H1 (cell line): ENCODE results near the gene MXD4. TPM values are rescaled to one million over a fixed set of nuclear protein-coding genes. Genes with fewer than 3 reads are reported as not detected.

Source experiments
- CTCF ChIA-PET: fragments of 300-600 bp; sonication (Branson Sonifier 250); formaldehyde crosslinking; loops from one replicate; lab custom pipeline; 2021; ENCODE audit not compliant: partially characterized antibody; lab: Charles Lee
- POLR2A ChIA-PET: fragments of 300-600 bp; sonication (Branson Sonifier 250); formaldehyde crosslinking; loops from one replicate; lab custom pipeline; 2021; ENCODE audit warnings: inconsistent platforms; ENCODE audit not compliant: partially characterized antibody; lab: Charles Lee
- DNase-seq, 2 experiments: peaks; one replicate each; pipeline versions ENCODE4 v3.0.0 to v3.0.0-alpha.2; 2010 to 2022; ENCODE audit warnings: low spot score in 2 of 2, low read depth in 1 of 2, mixed read lengths in 1 of 2
- FAIRE-seq: peaks from 2 replicates; lab custom pipeline; 2011; peaks lifted over from hg19 to GRCh38; lab: Jason Lieb, UNC
- H2AFZ ChIP-seq: 2 replicates; pipeline ENCODE4 v1.8.1; 2012; ENCODE audit warnings: low read length, inconsistent platforms
- H2AK5ac ChIP-seq: 2 replicates; pipeline ENCODE4 v1.6.1; 2013; ENCODE audit warnings: low read depth, low read length
- H2BK120ac ChIP-seq: replicated peaks from 2 replicates; pipeline ENCODE3; 2013; ENCODE audit warnings: low read depth, low read length, inconsistent platforms
- H2BK12ac ChIP-seq: 2 replicates; pipeline ENCODE4 v1.6.1; 2013; ENCODE audit warnings: low read depth, low read length
- H2BK15ac ChIP-seq: 2 replicates; pipeline ENCODE4 v1.6.1; 2013; ENCODE audit warnings: low read length
- H2BK20ac ChIP-seq: 2 replicates; pipeline ENCODE4 v1.6.1; 2013; ENCODE audit warnings: low read length
- H2BK5ac ChIP-seq: 2 replicates; pipeline ENCODE4 v1.6.1; 2013; ENCODE audit warnings: low read depth, low read length
- H3K14ac ChIP-seq: 2 replicates; pipeline ENCODE4 v1.6.1; 2013; ENCODE audit warnings: inconsistent platforms; ENCODE audit not compliant: insufficient read length
- H3K18ac ChIP-seq: 2 replicates; pipeline ENCODE4 v1.6.1; 2013; ENCODE audit warnings: low read length; ENCODE audit errors: extremely low read depth
- H3K23ac ChIP-seq: 2 replicates; pipeline ENCODE4 v1.6.1; 2013; ENCODE audit warnings: inconsistent platforms; ENCODE audit not compliant: insufficient read length
- H3K23me2 ChIP-seq: 2 replicates; pipeline ENCODE4 v1.6.1; 2013; ENCODE audit warnings: low read depth, low read length
- H3K27ac ChIP-seq: 2 replicates; pipeline ENCODE4 v1.6.1; 2011; ENCODE audit warnings: low read depth, low read length, inconsistent platforms
- H3K27me3 ChIP-seq, 4 experiments: replicated peaks in 1 of 4; 1 replicate in 1 of 4; 2 replicates in 3 of 4; pipeline versions ENCODE4 v1.6.1 to v1.8.1; 2011 to 2013; ENCODE audit warnings: low read length in 3 of 4, mild to moderate bottlenecking in 3 of 4, inconsistent platforms in 2 of 4, mixed read lengths in 2 of 4, moderate library complexity in 1 of 4; ENCODE audit not compliant: control insufficient read depth in 3 of 4, insufficient read depth in 3 of 4; ENCODE audit errors: extremely low read depth in 1 of 4
- H3K36me3 ChIP-seq, 4 experiments: 2 replicates each; pipeline versions ENCODE4 v1.6.1 to v1.8.1; 2011 to 2013; ENCODE audit warnings: mild to moderate bottlenecking in 4 of 4, low read length in 3 of 4, moderate library complexity in 2 of 4, control low read depth in 1 of 4, inconsistent platforms in 1 of 4; ENCODE audit not compliant: insufficient read depth in 4 of 4, control insufficient read depth in 2 of 4
- H3K4ac ChIP-seq: replicated peaks from 2 replicates; pipeline ENCODE3; 2013; ENCODE audit warnings: low read length, low read depth, mixed read lengths, inconsistent platforms; ENCODE audit not compliant: insufficient read length
- H3K4me1 ChIP-seq, 4 experiments: replicated peaks in 1 of 4; 1 replicate in 1 of 4; 2 replicates in 3 of 4; pipeline versions ENCODE4 v1.6.1 to v1.8.1; 2011 to 2013; ENCODE audit warnings: low read length in 3 of 4, inconsistent platforms in 2 of 4, mixed read lengths in 1 of 4; ENCODE audit not compliant: insufficient read depth in 4 of 4, control insufficient read depth in 3 of 4
- H3K4me2 ChIP-seq, 2 experiments: 2 replicates each; pipeline versions ENCODE4 v1.6.1 to v1.8.1; 2011 to 2013; ENCODE audit warnings: low read depth in 2 of 2, low read length in 2 of 2, control low read depth in 1 of 2, inconsistent platforms in 1 of 2, mild to moderate bottlenecking in 1 of 2; ENCODE audit not compliant: insufficient read depth in 1 of 2
- H3K4me3 ChIP-seq, 4 experiments: fragments of 200-600, 300-600 bp in 1 of 4; sonication (generic), shearing (Covaris generic), sonication (Bioruptor Twin) in 1 of 4; 2 replicates each; pipeline versions ENCODE4 v1.5.1 to v1.8.1; 2011 to 2016; ENCODE audit warnings: low read length in 4 of 4, low read depth in 3 of 4, control low read depth in 2 of 4, inconsistent platforms in 2 of 4, mild to moderate bottlenecking in 2 of 4, mixed read lengths in 1 of 4, moderate library complexity in 1 of 4; ENCODE audit not compliant: insufficient read depth in 2 of 4; ENCODE audit errors: extremely low read depth in 1 of 4
- H3K56ac ChIP-seq: replicated peaks from 2 replicates; pipeline ENCODE3; 2013; ENCODE audit warnings: low read depth, mild to moderate bottlenecking, mixed read lengths, low read length, inconsistent platforms; ENCODE audit not compliant: insufficient read length
- H3K79me1 ChIP-seq: 2 replicates; pipeline ENCODE4 v1.6.1; 2013; ENCODE audit warnings: low read depth, low read length, control low read depth
- H3K79me2 ChIP-seq, 2 experiments: 2 replicates each; pipeline versions ENCODE4 v1.6.1 to v1.8.1; 2012 to 2013; ENCODE audit warnings: low read length in 2 of 2, mild to moderate bottlenecking in 2 of 2, inconsistent platforms in 1 of 2; ENCODE audit not compliant: insufficient read depth in 2 of 2, control insufficient read depth in 1 of 2
- H3K9ac ChIP-seq, 4 experiments: replicated peaks in 1 of 4; 1 replicate in 1 of 4; 2 replicates in 3 of 4; pipeline versions ENCODE4 v1.6.1 to v1.8.1; 2011 to 2013; ENCODE audit warnings: low read depth in 3 of 4, low read length in 3 of 4, control low read depth in 2 of 4, mild to moderate bottlenecking in 2 of 4, moderate library complexity in 2 of 4, inconsistent platforms in 1 of 4; ENCODE audit errors: extremely low read depth in 1 of 4
- H3K9me3 ChIP-seq, 2 experiments: 2 replicates each; pipeline versions ENCODE4 v1.6.1 to v1.8.1; 2012 to 2013; ENCODE audit warnings: mild to moderate bottlenecking in 2 of 2, moderate library complexity in 2 of 2, control low read depth in 1 of 2, inconsistent platforms in 1 of 2, low read depth in 1 of 2, low read length in 1 of 2, mixed read lengths in 1 of 2; ENCODE audit not compliant: insufficient read depth in 2 of 2
- H4K20me1 ChIP-seq, 2 experiments: replicated peaks in 1 of 2; 2 replicates each; pipeline versions ENCODE3 to v1.8.1; 2011 to 2013; ENCODE audit warnings: inconsistent platforms in 2 of 2, low read length in 2 of 2, mild to moderate bottlenecking in 1 of 2; ENCODE audit not compliant: insufficient read depth in 2 of 2, control insufficient read depth in 1 of 2
- H4K5ac ChIP-seq: 2 replicates; pipeline ENCODE4 v1.6.1; 2013; ENCODE audit warnings: low read length, low read depth, mixed read lengths, inconsistent platforms; ENCODE audit not compliant: insufficient read length
- H4K8ac ChIP-seq: 2 replicates; pipeline ENCODE4 v1.8.0; 2013; ENCODE audit warnings: mild to moderate bottlenecking, moderate library complexity, low read length, inconsistent platforms; ENCODE audit not compliant: insufficient read depth; ENCODE audit errors: extremely low read depth
- H4K91ac ChIP-seq: replicated peaks from 2 replicates; pipeline ENCODE3; 2013; ENCODE audit warnings: low read length, mixed read lengths, inconsistent platforms; ENCODE audit not compliant: insufficient read length
- GTF2F1 ChIP-seq: IDR thresholded peaks from 2 replicates; pipeline ENCODE4 v1.6.1; 2012; ENCODE audit warnings: low read depth, low read length, improper control_type of control experiment, borderline replicate concordance
- KDM1A ChIP-seq: fragments of 200-600, 300-600 bp; sonication (generic); IDR thresholded peaks from 2 replicates; pipeline ENCODE4 v1.7.1; 2016; ENCODE audit warnings: mild to moderate bottlenecking, low read length, borderline replicate concordance
- KDM4A ChIP-seq: IDR thresholded peaks from one replicate; pipeline ENCODE4 v1.7.1; 2012; ENCODE audit warnings: low read depth, mild to moderate bottlenecking, moderate library complexity, low read length, inconsistent platforms; ENCODE audit not compliant: severe bottlenecking
- PHF8 ChIP-seq: fragments of 200-600 bp; sonication (generic); conservative IDR thresholded peaks from 2 replicates; pipeline ENCODE4 v1.7.1; 2012; ENCODE audit warnings: low read depth, mild to moderate bottlenecking, inconsistent platforms, low read length, moderate library complexity
- POLR2A ChIP-seq, 2 experiments: IDR thresholded peaks; 1 replicate in 1 of 2; 2 replicates in 1 of 2; pipeline ENCODE4 v1.6.1; 2011; ENCODE audit warnings: low read depth in 2 of 2, low read length in 2 of 2, mild to moderate bottlenecking in 2 of 2; ENCODE audit errors: control extremely low read depth in 1 of 2
- SP2 ChIP-seq: IDR thresholded peaks from 2 replicates; pipeline ENCODE4 v1.6.1; 2012; ENCODE audit warnings: mild to moderate bottlenecking, low read length, inconsistent platforms
- SP4 ChIP-seq: IDR thresholded peaks from 2 replicates; pipeline ENCODE4 v1.6.1; 2012; ENCODE audit warnings: low read length, inconsistent platforms
- TAF7 ChIP-seq: optimal IDR thresholded peaks from 2 replicates; pipeline ENCODE3; 2011; ENCODE audit warnings: low read depth, mild to moderate bottlenecking, inconsistent platforms, low read length, moderate library complexity, borderline replicate concordance
- WGBS, 2 experiments: shearing (Covaris generic) in 1 of 2; methylation state at CpG; one replicate each; pipeline versions ENCODE4 v1.1.6 to v1.1.7; 2013 to 2015; ENCODE audit warnings: low lambda C conversion rate in 2 of 2, mixed read lengths in 2 of 2, inconsistent platforms in 1 of 2, low coverage in 1 of 2, missing lambda C conversion rate in 1 of 2; ENCODE audit not compliant: insufficient replicate concordance in 2 of 2, insufficient coverage in 1 of 2, insufficient read length in 1 of 2; ENCODE audit errors: extremely low coverage in 1 of 2, missing lambda C conversion rate in 1 of 2; 5-methylcytosine and 5-hydroxymethylcytosine counted together
- polyA plus RNA-seq, 7 experiments: library from polyadenylated mRNA; depleted of rRNA in 3 of 7; stranded (reverse) in 5 of 7; unstranded in 2 of 7; fragments of >200 nt in 5 of 7; fragments of 200-250 nt in 2 of 7; gene quantifications; 1 replicate in 5 of 7; 2 replicates in 1 of 7; 4 replicates in 1 of 7; pipeline versions ENCODE4 v1.2.1 to v1.2.3, GENCODE V29; 2011 to 2013; ENCODE audit warnings: missing spikeins in 2 of 7, mixed read lengths in 2 of 7
- total RNA-seq: library from RNA; stranded (reverse); fragmentation: NEBNext Ultra II Directional; extraction: Animal tissue kit (Norgen Biotek cat#: 25700); gene quantifications from 2 replicates; pipeline ENCODE4 v1.2.1, GENCODE V29; 2021

The MXD4 gene
- total and polyA plus RNA-seq, 2 of the 8 experiments (the other 6 are each of a cell fraction or from before 2014, with no cell fraction given), result 18.0 to 20.8 TPM

GRCh38 chr4:2236944-2237666 is 24.8 kb downstream of the MXD4 start:
- Histone ChIP-seq H2AFZ (no peak overlapping the region), H3K4me2 (no peak overlapping the region), H3K56ac (no peak overlapping the region), H3K18ac (no peak overlapping the region), H3K23ac (no peak overlapping the region), H3K79me1 (no peaks in the 10 kb centered on the region; the same call in 1 of the 2 replicates), H4K8ac (no peak overlapping the region), H4K20me1 (peaks cover 0 to 8% of the 10 kb centered on the region in 2 experiments), H2BK5ac (no peak overlapping the region), H2BK12ac (no peak overlapping the region), H3K79me2 (peaks cover 0 to 42% of the 10 kb centered on the region in 2 experiments; a peak in 3 of 4 replicates), H3K36me3 (peaks cover 0 to 19% (median 4%) of the 10 kb centered on the region in 4 experiments; a peak in 3 of 8 replicates)
- WGBS, 2 experiments, result 84% methylated on average over 3 of the region's 3 CpGs; no CpG with 5 or more reads in 1 of the 2 experiments
- no peak for DNase-seq
- TF ChIP-seq KDM1A (no peak), SP2 (no peak), TAF7 (no peak), GTF2F1 (no peak), SP4 (no peak), POLR2A (IDR thresholded peaks at IDR 0.05; ENCODE audit: control extremely low read depth in 1 of 2, low read depth in 2 of 2, low read length in 2 of 2) (no peak), PHF8 (no peak), KDM4A (no peak)
- TF ChIP-seq, all 59 proteins: peak for 0
- no peak for FAIRE-seq
- no peak overlapping the region for H4K5ac ChIP-seq
- ChIA-PET POLR2A (no interaction called here), CTCF (interaction anchor here (0.6 to 3.6 kb wide), 4 partner anchors 10 to 117 kb away, joined by 3 to 13 read pairs (median 4); no protein-coding TSS in a partner anchor)
- peaks cover 0 to 2% (median 0%) of the 10 kb centered on the region in 4 experiments; a peak in 1 of 7 replicates for H3K4me1 ChIP-seq
- H2BK120ac ChIP-seq, result no peak overlapping the region
- H3K14ac ChIP-seq, result no peak overlapping the region
- no peaks in the 10 kb centered on the region for H3K9me3 ChIP-seq
- H3K4me3 ChIP-seq, result no peak overlapping the region
- H3K23me2 ChIP-seq, result no peaks in the 10 kb centered on the region
- no peak overlapping the region for H3K4ac ChIP-seq
- no peak overlapping the region for H2BK15ac ChIP-seq
- no peak overlapping the region for H4K91ac ChIP-seq
- no peak overlapping the region for H3K9ac ChIP-seq
- H2BK20ac ChIP-seq, result no peak overlapping the region
- H3K27ac ChIP-seq, result no peak overlapping the region
- H3K27me3 ChIP-seq, result no peaks in the 10 kb centered on the region
- H2AK5ac ChIP-seq, result no peak overlapping the region
